HEK293 (cell line): ENCODE results near the gene HARS1.

ENCODE experiments used
- GLI4 ChIP-seq: fragments of 450-650 bp; formaldehyde crosslinking; IDR thresholded peaks from 2 replicates; pipeline ENCODE4 v1.5.1; 2016; ENCODE audit warnings: missing biosample characterization, missing genetic modification characterization
- HOXA7 ChIP-seq: sonication (generic); formaldehyde crosslinking; IDR thresholded peaks from 2 replicates; pipeline ENCODE4 v1.8.1; 2022; ENCODE audit warnings: missing genetic modification reagents, borderline replicate concordance
- MEIS1 ChIP-seq: sonication (generic); formaldehyde crosslinking; IDR thresholded peaks from 2 replicates; pipeline ENCODE4 v1.8.1; 2022; ENCODE audit warnings: missing genetic modification reagents, mild to moderate bottlenecking, borderline replicate concordance
- SCRT1 ChIP-seq: fragments of 450-650 bp; formaldehyde crosslinking; IDR thresholded peaks from 2 replicates; pipeline ENCODE4 v1.5.1; 2016; ENCODE audit warnings: missing biosample characterization, missing genetic modification characterization, borderline replicate concordance
- SCRT2 ChIP-seq: fragments of 450-650 bp; formaldehyde crosslinking; IDR thresholded peaks from 2 replicates; pipeline ENCODE4 v1.5.1; 2016; ENCODE audit warnings: missing biosample characterization, missing genetic modification characterization
- TCF7L2 ChIP-seq: IDR thresholded peaks from 2 replicates; pipeline ENCODE4 v1.6.1; 2011; ENCODE audit warnings: low read depth, mild to moderate bottlenecking, inconsistent platforms, low read length, moderate library complexity, borderline replicate concordance
- TRIM28 ChIP-seq: IDR thresholded peaks from 2 replicates; pipeline ENCODE4 v1.6.1; 2011; ENCODE audit warnings: low read length, control low read depth, borderline replicate concordance
- YY2 ChIP-seq: fragments of 450-650 bp; formaldehyde crosslinking; IDR thresholded peaks from 2 replicates; pipeline ENCODE4 v1.5.1; 2016; ENCODE audit warnings: missing biosample characterization, missing genetic modification characterization
- ZFP41 ChIP-seq: fragments of 450-650 bp; formaldehyde crosslinking; IDR thresholded peaks from 2 replicates; pipeline ENCODE4 v1.5.1; 2016; ENCODE audit warnings: missing biosample characterization, missing genetic modification characterization, borderline replicate concordance
- ZNF121 ChIP-seq: fragments of 450-650 bp; formaldehyde crosslinking; IDR thresholded peaks from 2 replicates; pipeline ENCODE4 v1.5.1; 2016; ENCODE audit warnings: missing biosample characterization, missing genetic modification characterization
- ZNF132 ChIP-seq: fragments of 450-650 bp; formaldehyde crosslinking; IDR thresholded peaks from 2 replicates; pipeline ENCODE4 v1.5.1; 2017; ENCODE audit warnings: missing biosample characterization, missing genetic modification characterization, borderline replicate concordance
- ZNF133 ChIP-seq: fragments of 450-650 bp; formaldehyde crosslinking; IDR thresholded peaks from 2 replicates; pipeline ENCODE4 v1.5.1; 2016; ENCODE audit warnings: missing biosample characterization, missing genetic modification characterization
- ZNF350 ChIP-seq: fragments of 450-650 bp; formaldehyde crosslinking; IDR thresholded peaks from 2 replicates; pipeline ENCODE4 v1.5.0; 2017; ENCODE audit warnings: missing biosample characterization, mild to moderate bottlenecking, missing genetic modification characterization
- ZNF366 ChIP-seq: fragments of 450-650 bp; formaldehyde crosslinking; conservative IDR thresholded peaks from 2 replicates; pipeline ENCODE4 v1.5.1; 2016; ENCODE audit warnings: missing biosample characterization, missing genetic modification characterization
- ZNF391 ChIP-seq: fragments of 450-650 bp; formaldehyde crosslinking; IDR thresholded peaks from 2 replicates; pipeline ENCODE4 v1.5.1; 2016; ENCODE audit warnings: low read depth, missing biosample characterization, missing genetic modification characterization, borderline replicate concordance
- ZNF394 ChIP-seq: fragments of 450-650 bp; formaldehyde crosslinking; IDR thresholded peaks from 2 replicates; pipeline ENCODE4 v1.5.1; 2016; ENCODE audit warnings: missing biosample characterization, missing genetic modification characterization, mild to moderate bottlenecking, moderate library complexity, borderline replicate concordance
- ZNF416 ChIP-seq: fragments of 450-650 bp; formaldehyde crosslinking; IDR thresholded peaks from 2 replicates; pipeline ENCODE4 v1.5.1; 2016; ENCODE audit warnings: missing biosample characterization, missing genetic modification characterization
- ZNF48 ChIP-seq: fragments of 450-650 bp; formaldehyde crosslinking; IDR thresholded peaks from 2 replicates; pipeline ENCODE4 v1.5.1; 2016; ENCODE audit warnings: missing biosample characterization, missing genetic modification characterization
- ZNF510 ChIP-seq: fragments of 450-650 bp; formaldehyde crosslinking; IDR thresholded peaks from 2 replicates; pipeline ENCODE4 v1.5.1; 2018; ENCODE audit warnings: mild to moderate bottlenecking, missing genetic modification characterization, missing biosample characterization; ENCODE audit not compliant: insufficient replicate concordance
- ZNF555 ChIP-seq: fragments of 450-650 bp; formaldehyde crosslinking; conservative IDR thresholded peaks from 2 replicates; pipeline ENCODE4 v1.5.1; 2017; ENCODE audit warnings: missing biosample characterization, mild to moderate bottlenecking, missing genetic modification characterization, inconsistent platforms
- ZNF677 ChIP-seq: fragments of 450-650 bp; IDR thresholded peaks from 2 replicates; pipeline ENCODE4 v1.5.0; 2018; ENCODE audit warnings: missing biosample characterization, mild to moderate bottlenecking, missing genetic modification characterization, moderate library complexity
- ZNF747 ChIP-seq: fragments of 450-650 bp; formaldehyde crosslinking; IDR thresholded peaks from 2 replicates; pipeline ENCODE4 v1.5.1; 2016; ENCODE audit warnings: missing biosample characterization, missing genetic modification characterization
- ZNF843 ChIP-seq: fragments of 450-650 bp; formaldehyde crosslinking; IDR thresholded peaks from 2 replicates; pipeline ENCODE4 v1.5.1; 2016; ENCODE audit warnings: missing biosample characterization, missing genetic modification characterization
- ZSCAN16 ChIP-seq: fragments of 450-650 bp; formaldehyde crosslinking; IDR thresholded peaks from 2 replicates; pipeline ENCODE4 v1.5.1; 2016; ENCODE audit warnings: missing biosample characterization, missing genetic modification characterization
- ZSCAN23 ChIP-seq: fragments of 450-650 bp; formaldehyde crosslinking; IDR thresholded peaks from 2 replicates; pipeline ENCODE4 v1.5.1; 2016; ENCODE audit warnings: missing biosample characterization, missing genetic modification characterization
- ZSCAN30 ChIP-seq: fragments of 450-650 bp; IDR thresholded peaks from 2 replicates; pipeline ENCODE4 v1.5.1; 2018; ENCODE audit warnings: missing biosample characterization, mild to moderate bottlenecking, missing genetic modification characterization, moderate library complexity
- ZXDB ChIP-seq: fragments of 450-650 bp; formaldehyde crosslinking; IDR thresholded peaks from 2 replicates; pipeline ENCODE4 v1.5.1; 2016; ENCODE audit warnings: missing biosample characterization, missing genetic modification characterization
- TF ChIP-seq, protein P1 (sequence below): fragments of 450-650 bp; formaldehyde crosslinking; conservative IDR thresholded peaks from 2 replicates; pipeline ENCODE4 v1.5.1; 2016; ENCODE audit warnings: low read depth, missing biosample characterization, missing genetic modification characterization
- TF ChIP-seq, protein P2 (sequence below): fragments of 450-650 bp; formaldehyde crosslinking; IDR thresholded peaks from 2 replicates; pipeline ENCODE4 v1.5.1; 2016; ENCODE audit warnings: missing biosample characterization, missing genetic modification characterization
- TF ChIP-seq, protein P3 (sequence below): fragments of 450-650 bp; formaldehyde crosslinking; IDR thresholded peaks from 2 replicates; pipeline ENCODE4 v1.5.1; 2017; ENCODE audit warnings: missing biosample characterization, missing genetic modification characterization

Gene HARS1

DNA sequence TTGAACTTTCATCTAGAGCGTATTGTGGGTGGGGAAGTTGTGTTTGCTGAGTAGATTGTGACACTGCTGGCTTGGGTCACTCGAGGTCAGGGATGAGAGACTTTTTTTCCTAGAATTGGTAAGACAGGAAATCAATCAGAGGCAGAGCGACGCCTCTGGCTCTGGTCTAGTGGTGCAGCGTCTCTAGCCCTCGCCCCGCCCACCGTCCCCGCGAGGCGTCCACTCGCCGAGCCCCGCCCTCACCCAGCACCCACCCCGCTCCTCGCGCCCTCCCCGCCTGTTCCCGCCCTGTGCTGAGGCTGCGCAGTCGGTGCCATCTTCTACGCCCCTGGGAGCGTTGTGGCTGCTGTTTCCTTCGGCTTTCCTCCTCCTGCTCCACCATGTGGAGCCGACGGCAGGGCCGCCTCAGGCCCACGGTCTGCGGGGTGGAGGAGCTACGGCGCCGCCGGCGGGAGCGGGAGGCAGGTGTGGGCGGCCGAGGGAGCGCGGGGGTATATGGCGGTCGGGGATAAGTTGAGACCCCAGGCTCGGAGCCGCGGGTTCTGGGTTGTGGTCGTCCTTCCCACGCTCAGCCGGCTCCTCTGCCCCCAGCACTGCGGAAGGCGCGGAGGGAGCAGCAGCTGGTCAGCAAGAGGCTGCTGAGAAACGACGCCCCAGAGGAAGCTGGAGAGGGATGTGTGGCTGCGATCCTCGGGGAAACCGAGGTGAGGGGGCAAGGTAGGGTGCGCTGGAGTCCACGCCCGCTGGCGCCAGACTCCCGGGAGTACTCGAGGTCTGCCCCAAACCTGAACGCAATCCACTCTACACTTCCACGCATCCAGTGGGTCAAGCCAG is 51.8 kb downstream of the HARS1 start, which contains the start of gene TMCO6 (continued):
- TF ChIP-seq ZNF510 (no peak), SCRT2 (no peak), TCF7L2 (no peak), YY2 (tag by site-specific recombination) (no peak), GLI4 (tag by site-specific recombination) (0 out of 2 replicates have a peak, but pooled peaks have one; percentile 37), ZNF121 (tag by site-specific recombination) (no peak), ZNF350 (tag by site-specific recombination) (no peak), ZNF555 (no peak), ZNF133 (tag by site-specific recombination) (no peak), ZNF747 (tag by site-specific recombination) (no peak), ZXDB (tag by site-specific recombination) (peak; percentile 88), ZNF391 (tag by site-specific recombination) (no peak), ZNF843 (tag by site-specific recombination) (no peak), MEIS1 (CRISPR knock-in tag) (no peak), TRIM28 (no peak), ZNF48 (no peak), HOXA7 (no peak), ZNF416 (tag by site-specific recombination) (no peak), ZNF366 (tag by site-specific recombination) (peak; percentile 29; the same call in 1 of the 2 replicates), ZSCAN16 (no peak), ZFP41 (tag by site-specific recombination) (no peak), SCRT1 (no peak), ZSCAN23 (tag by site-specific recombination) (0 out of 2 replicates have a peak, but pooled peaks have one; percentile 20), ZNF394 (tag by site-specific recombination) (no peak; the same call in none of the 2 replicates), ZNF677 (tag by site-specific recombination) (no peak), ZNF132 (tag by site-specific recombination) (no peak), ZSCAN30 (peak; percentile 37; the same call in 1 of the 2 replicates)
- TF ChIP-seq, protein P1, sequence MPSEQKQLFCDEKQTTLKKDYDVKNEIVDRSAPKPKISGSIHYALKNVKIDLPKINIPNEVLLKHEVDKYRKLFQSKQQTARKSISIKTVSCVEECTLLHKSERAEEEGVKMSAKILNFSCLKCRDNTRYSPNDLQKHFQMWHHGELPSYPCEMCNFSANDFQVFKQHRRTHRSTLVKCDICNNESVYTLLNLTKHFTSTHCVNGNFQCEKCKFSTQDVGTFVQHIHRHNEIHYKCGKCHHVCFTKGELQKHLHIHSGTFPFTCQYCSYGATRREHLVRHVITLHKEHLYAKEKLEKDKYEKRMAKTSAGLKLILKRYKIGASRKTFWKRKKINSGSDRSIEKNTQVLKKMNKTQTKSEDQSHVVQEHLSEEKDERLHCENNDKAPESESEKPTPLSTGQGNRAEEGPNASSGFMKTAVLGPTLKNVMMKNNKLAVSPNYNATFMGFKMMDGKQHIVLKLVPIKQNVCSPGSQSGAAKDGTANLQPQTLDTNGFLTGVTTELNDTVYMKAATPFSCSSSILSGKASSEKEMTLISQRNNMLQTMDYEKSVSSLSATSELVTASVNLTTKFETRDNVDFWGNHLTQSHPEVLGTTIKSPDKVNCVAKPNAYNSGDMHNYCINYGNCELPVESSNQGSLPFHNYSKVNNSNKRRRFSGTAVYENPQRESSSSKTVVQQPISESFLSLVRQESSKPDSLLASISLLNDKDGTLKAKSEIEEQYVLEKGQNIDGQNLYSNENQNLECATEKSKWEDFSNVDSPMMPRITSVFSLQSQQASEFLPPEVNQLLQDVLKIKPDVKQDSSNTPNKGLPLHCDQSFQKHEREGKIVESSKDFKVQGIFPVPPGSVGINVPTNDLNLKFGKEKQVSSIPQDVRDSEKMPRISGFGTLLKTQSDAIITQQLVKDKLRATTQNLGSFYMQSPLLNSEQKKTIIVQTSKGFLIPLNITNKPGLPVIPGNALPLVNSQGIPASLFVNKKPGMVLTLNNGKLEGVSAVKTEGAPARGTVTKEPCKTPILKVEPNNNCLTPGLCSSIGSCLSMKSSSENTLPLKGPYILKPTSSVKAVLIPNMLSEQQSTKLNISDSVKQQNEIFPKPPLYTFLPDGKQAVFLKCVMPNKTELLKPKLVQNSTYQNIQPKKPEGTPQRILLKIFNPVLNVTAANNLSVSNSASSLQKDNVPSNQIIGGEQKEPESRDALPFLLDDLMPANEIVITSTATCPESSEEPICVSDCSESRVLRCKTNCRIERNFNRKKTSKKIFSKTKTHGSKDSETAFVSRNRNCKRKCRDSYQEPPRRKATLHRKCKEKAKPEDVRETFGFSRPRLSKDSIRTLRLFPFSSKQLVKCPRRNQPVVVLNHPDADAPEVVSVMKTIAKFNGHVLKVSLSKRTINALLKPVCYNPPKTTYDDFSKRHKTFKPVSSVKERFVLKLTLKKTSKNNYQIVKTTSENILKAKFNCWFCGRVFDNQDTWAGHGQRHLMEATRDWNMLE, result peak; percentile 56; the same call in 1 of the 2 replicates
- TF ChIP-seq, protein P2, sequence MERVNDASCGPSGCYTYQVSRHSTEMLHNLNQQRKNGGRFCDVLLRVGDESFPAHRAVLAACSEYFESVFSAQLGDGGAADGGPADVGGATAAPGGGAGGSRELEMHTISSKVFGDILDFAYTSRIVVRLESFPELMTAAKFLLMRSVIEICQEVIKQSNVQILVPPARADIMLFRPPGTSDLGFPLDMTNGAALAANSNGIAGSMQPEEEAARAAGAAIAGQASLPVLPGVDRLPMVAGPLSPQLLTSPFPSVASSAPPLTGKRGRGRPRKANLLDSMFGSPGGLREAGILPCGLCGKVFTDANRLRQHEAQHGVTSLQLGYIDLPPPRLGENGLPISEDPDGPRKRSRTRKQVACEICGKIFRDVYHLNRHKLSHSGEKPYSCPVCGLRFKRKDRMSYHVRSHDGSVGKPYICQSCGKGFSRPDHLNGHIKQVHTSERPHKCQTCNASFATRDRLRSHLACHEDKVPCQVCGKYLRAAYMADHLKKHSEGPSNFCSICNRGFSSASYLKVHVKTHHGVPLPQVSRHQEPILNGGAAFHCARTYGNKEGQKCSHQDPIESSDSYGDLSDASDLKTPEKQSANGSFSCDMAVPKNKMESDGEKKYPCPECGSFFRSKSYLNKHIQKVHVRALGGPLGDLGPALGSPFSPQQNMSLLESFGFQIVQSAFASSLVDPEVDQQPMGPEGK (tag by site-specific recombination), result peak; percentile 92
- TF ChIP-seq, protein P3, sequence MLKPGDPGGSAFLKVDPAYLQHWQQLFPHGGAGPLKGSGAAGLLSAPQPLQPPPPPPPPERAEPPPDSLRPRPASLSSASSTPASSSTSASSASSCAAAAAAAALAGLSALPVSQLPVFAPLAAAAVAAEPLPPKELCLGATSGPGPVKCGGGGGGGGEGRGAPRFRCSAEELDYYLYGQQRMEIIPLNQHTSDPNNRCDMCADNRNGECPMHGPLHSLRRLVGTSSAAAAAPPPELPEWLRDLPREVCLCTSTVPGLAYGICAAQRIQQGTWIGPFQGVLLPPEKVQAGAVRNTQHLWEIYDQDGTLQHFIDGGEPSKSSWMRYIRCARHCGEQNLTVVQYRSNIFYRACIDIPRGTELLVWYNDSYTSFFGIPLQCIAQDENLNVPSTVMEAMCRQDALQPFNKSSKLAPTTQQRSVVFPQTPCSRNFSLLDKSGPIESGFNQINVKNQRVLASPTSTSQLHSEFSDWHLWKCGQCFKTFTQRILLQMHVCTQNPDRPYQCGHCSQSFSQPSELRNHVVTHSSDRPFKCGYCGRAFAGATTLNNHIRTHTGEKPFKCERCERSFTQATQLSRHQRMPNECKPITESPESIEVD (tag by site-specific recombination), result peak; percentile 55; the same call in 1 of the 2 replicates
